ENCODE data around the gene EPN2.

GRCh38 chr17:19301274-19301951 is 64.2 kb downstream of the EPN2 start:
- no peak for TF ChIP-seq CTCF (IDR thresholded peaks at IDR 0.05)
- no peak for TF ChIP-seq POLR2A (IDR thresholded peaks at IDR 0.05)

Data from thyroid gland (tissue), 4 donors.